GM12878 (cell line): ENCODE data around the gene HDGF. TPM values are rescaled to one million over a fixed set of nuclear protein-coding genes. Genes with fewer than 3 reads are reported as not detected.

Experiments used
- ATAC-seq: fragments of 200-7000 bp; cut with Tn5 transposase; 3 replicates; pipeline ENCODE4 v1.9.1; 2020; ENCODE audit warnings: mild to moderate bottlenecking, moderate library complexity
- BruUV-seq: library from RNA; stranded (reverse); fragments of 400-500 nt; replicated peaks from 2 replicates; lab custom pipeline; 2021; lab: Mats Ljungman, UMichigan
- CTCF ChIA-PET: fragments of 300-600 bp; sonication (Branson Sonifier 250); formaldehyde crosslinking; extraction: SDS; loops from one replicate; lab custom pipeline; 2021; ENCODE audit warnings: inconsistent platforms; lab: Yijun Ruan, JAX
- POLR2A ChIA-PET: fragments of 350-600 bp; formaldehyde crosslinking; extraction: SDS; loops from one replicate; lab custom pipeline; 2021; ENCODE audit warnings: inconsistent platforms; lab: Charles Lee
- RAD21 ChIA-PET: fragments of 300-600 bp; sonication (Branson Sonifier 250); formaldehyde crosslinking; loops from one replicate; lab custom pipeline; 2023; ENCODE audit warnings: antibody characterized with exemption; ENCODE audit not compliant: unreplicated experiment; lab: Charles Lee
- SMC1A ChIA-PET: fragments of 300-600 bp; sonication (Branson Sonifier 250); formaldehyde crosslinking; loops from one replicate; lab custom pipeline; 2023; ENCODE audit not compliant: unreplicated experiment, uncharacterized antibody; lab: Charles Lee
- DNase-seq: peaks from one replicate; pipeline ENCODE4 v3.0.0-alpha.2; 2011; ENCODE audit warnings: low read depth, low spot score
- FAIRE-seq: peaks from 3 replicates; lab custom pipeline; 2011; peaks lifted over from hg19 to GRCh38; lab: Jason Lieb, UNC
- H2AFZ ChIP-seq: 2 replicates; pipeline ENCODE4 v1.6.0; 2011; ENCODE audit warnings: low read depth, low read length, control low read depth; ENCODE audit not compliant: control insufficient read depth
- H3K27ac ChIP-seq: 2 replicates; pipeline ENCODE4 v1.5.1; 2011; ENCODE audit warnings: control low read depth; ENCODE audit not compliant: control insufficient read depth, insufficient read depth
- H3K27me3 ChIP-seq, 2 experiments: replicated peaks in 1 of 2; 2 replicates each; pipeline versions ENCODE4 v1.6.0 to v1.6.1; 2011; ENCODE audit warnings: low read length in 1 of 2; ENCODE audit not compliant: control insufficient read depth in 2 of 2, insufficient read depth in 2 of 2
- H3K36me3 ChIP-seq, 2 experiments: 2 replicates each; pipeline ENCODE4 v1.5.1; 2011; ENCODE audit warnings: low read length in 1 of 2; ENCODE audit not compliant: control insufficient read depth in 2 of 2, insufficient read depth in 2 of 2
- H3K4me1 ChIP-seq: 2 replicates; pipeline ENCODE4 v1.6.1; 2011; ENCODE audit warnings: mild to moderate bottlenecking, low read length, moderate library complexity, mixed read lengths; ENCODE audit not compliant: control insufficient read depth, insufficient read depth
- H3K4me2 ChIP-seq: 2 replicates; pipeline ENCODE4 v1.6.0; 2011; ENCODE audit warnings: control low read depth; ENCODE audit not compliant: control insufficient read depth, insufficient read depth
- H3K4me3 ChIP-seq: fragments of 200-600 bp; sonication (generic); 2 replicates; pipeline ENCODE4 v1.5.1; 2016
- H3K79me2 ChIP-seq: 2 replicates; pipeline ENCODE4 v1.6.0; 2011; ENCODE audit warnings: low read length; ENCODE audit not compliant: control insufficient read depth, insufficient read depth
- H3K9ac ChIP-seq: 2 replicates; pipeline ENCODE4 v1.8.0; 2011; ENCODE audit warnings: low read length, control low read depth, mixed read lengths; ENCODE audit not compliant: control insufficient read depth, insufficient read depth
- H3K9me3 ChIP-seq: replicated peaks from 3 replicates; pipeline ENCODE4 v1.5.1; 2011; ENCODE audit warnings: mild to moderate bottlenecking, low read length; ENCODE audit not compliant: control insufficient read depth, insufficient read depth
- H4K20me1 ChIP-seq: 2 replicates; pipeline ENCODE4 v1.6.0; 2011; ENCODE audit not compliant: control insufficient read depth, insufficient read depth
- ATF7 ChIP-seq: fragments of 450-650 bp; IDR thresholded peaks from 2 replicates; pipeline ENCODE4 v1.6.1; 2016; ENCODE audit warnings: low read depth, mild to moderate bottlenecking
- BACH1 ChIP-seq: fragments of 450-650 bp; IDR thresholded peaks from 2 replicates; pipeline ENCODE4 v1.6.1; 2017; ENCODE audit warnings: mild to moderate bottlenecking, borderline replicate concordance
- EZH2 ChIP-seq: IDR thresholded peaks from 2 replicates; pipeline ENCODE4 v1.6.1; 2012; ENCODE audit warnings: low read depth, mild to moderate bottlenecking, control low read depth, inconsistent platforms, low read length, borderline replicate concordance; ENCODE audit not compliant: control insufficient read depth
- JUND ChIP-seq: IDR thresholded peaks from 2 replicates; pipeline ENCODE4 v1.6.1; 2012; ENCODE audit warnings: low read depth, mild to moderate bottlenecking, low read length, improper control_type of control experiment, moderate library complexity
- KDM1A ChIP-seq: fragments of 200-600 bp; sonication (generic); IDR thresholded peaks from 2 replicates; pipeline ENCODE4 v1.6.1; 2016; ENCODE audit warnings: borderline replicate concordance
- MTA2 ChIP-seq: fragments of 450-650 bp; IDR thresholded peaks from 2 replicates; pipeline ENCODE4 v1.6.1; 2016; ENCODE audit warnings: low read depth, mild to moderate bottlenecking, moderate library complexity
- MYB ChIP-seq: fragments of 150-350 bp; IDR thresholded peaks from 2 replicates; pipeline ENCODE4 v1.6.1; 2014; ENCODE audit warnings: mild to moderate bottlenecking, low read depth, low read length, borderline replicate concordance
- NBN ChIP-seq: fragments of 450-650 bp; IDR thresholded peaks from 2 replicates; pipeline ENCODE4 v1.6.1; 2016
- NR2C1 ChIP-seq: fragments of 450-650 bp; IDR thresholded peaks from 2 replicates; pipeline ENCODE4 v1.6.1; 2017; ENCODE audit warnings: antibody characterized with exemption, mild to moderate bottlenecking, moderate library complexity
- NRF1 ChIP-seq: conservative IDR thresholded peaks from 2 replicates; pipeline ENCODE4 v1.6.1; 2011; ENCODE audit warnings: mild to moderate bottlenecking, low read depth, low read length, improper control_type of control experiment
- PBX3 ChIP-seq: IDR thresholded peaks from 2 replicates; pipeline ENCODE4 v1.6.1; 2011; ENCODE audit warnings: mild to moderate bottlenecking, low read depth, low read length, moderate library complexity; ENCODE audit not compliant: insufficient replicate concordance
- POU2F2 ChIP-seq: IDR thresholded peaks from 3 replicates; pipeline ENCODE4 v1.6.1; 2011; ENCODE audit warnings: low read depth, mild to moderate bottlenecking, low read length, borderline replicate concordance
- WRNIP1 ChIP-seq: IDR thresholded peaks from 2 replicates; pipeline ENCODE4 v1.6.1; 2011; ENCODE audit warnings: low read depth, low read length, improper control_type of control experiment, borderline replicate concordance
- YY1 ChIP-seq: IDR thresholded peaks from 2 replicates; pipeline ENCODE4 v1.6.1; 2011; ENCODE audit warnings: low read depth, mild to moderate bottlenecking, low read length
- ZBED1 ChIP-seq: IDR thresholded peaks from 2 replicates; pipeline ENCODE4 v1.6.1; 2016; ENCODE audit warnings: borderline replicate concordance
- ZBTB11 ChIP-seq: fragments of 450-650 bp; formaldehyde crosslinking; IDR thresholded peaks from 2 replicates; pipeline ENCODE4 v1.5.0; 2022; ENCODE audit warnings: mild to moderate bottlenecking, missing genetic modification characterization
- ZNF384 ChIP-seq: IDR thresholded peaks from 2 replicates; pipeline ENCODE4 v1.6.1; 2012; ENCODE audit warnings: low read depth, mild to moderate bottlenecking, low read length, improper control_type of control experiment, borderline replicate concordance
- ZZZ3 ChIP-seq: IDR thresholded peaks from 2 replicates; pipeline ENCODE4 v1.6.1; 2011; ENCODE audit warnings: low read depth; ENCODE audit not compliant: control insufficient read depth, insufficient read length
- WGBS: methylation state at CpG from one replicate; pipeline ENCODE4 v1.1.6; 2016; ENCODE audit warnings: low lambda C conversion rate; ENCODE audit not compliant: insufficient replicate concordance, insufficient coverage; ENCODE audit errors: missing lambda C conversion rate; 5-methylcytosine and 5-hydroxymethylcytosine counted together
- in situ Hi-C: fragments of 300-500 bp; cut with MboI; formaldehyde crosslinking; loops from 9 replicates; pipeline ENCODE4 v1.14.3; 2018; ENCODE audit warnings: mixed read lengths
- intact Hi-C: fragments of 100-400 bp; cut with micrococcal nuclease; formaldehyde crosslinking; loops from one replicate; pipeline ENCODE4 v1.14.2; 2022; ENCODE audit not compliant: unreplicated experiment
- polyA plus RNA-seq, 11 experiments: library from polyadenylated mRNA; depleted of rRNA in 4 of 11; unstranded in 6 of 11; stranded (reverse) in 5 of 11; fragments of >200 nt; fragmentation: Nextera tagmentation in 4 of 11; fragmentation: Illumina TruSeq in 1 of 11; extraction: Ambion mirVana in 4 of 11; extraction: Trizol in 1 of 11; gene quantifications; 1 replicate in 1 of 11; 2 replicates in 10 of 11; pipeline versions ENCODE4 v1.2.1 to v1.2.3, GENCODE V29; 2011 to 2016; ENCODE audit warnings: inconsistent platforms in 2 of 11, missing spikeins in 2 of 11, low read depth in 1 of 11
- total RNA-seq, 4 experiments: library from RNA; depleted of rRNA in 3 of 4; stranded (reverse); fragments of >200 nt in 3 of 4; fragmentation: Illumina TruSeq in 1 of 4; extraction: Trizol in 1 of 4; gene quantifications; 2 replicates each; pipeline versions ENCODE4 v1.2.1 to v1.2.3, GENCODE V29; 2013 to 2021

Gene HDGF
- total and polyA plus RNA-seq, 10 of the 15 experiments (the other 5 are each of a cell fraction or from before 2014, with no cell fraction given) = 28.3 to 372 (median 209) TPM

GRCh38 chr1:156748670-156749418 lies 2.6 kb downstream of the HDGF start:
- FAIRE-seq = peak; percentile 61
- no peak for TF ChIP-seq POU2F2
- no peak for TF ChIP-seq ZNF384
- TF ChIP-seq WRNIP1 = peak; percentile 1; the same call in 1 of the 2 replicates
- no peak for TF ChIP-seq BACH1
- TF ChIP-seq KDM1A = no peak
- TF ChIP-seq NR2C1 = peak; percentile 88
- TF ChIP-seq PBX3 = no peak
- TF ChIP-seq EZH2 = no peak
- TF ChIP-seq ZBTB11 (CRISPR knock-in tag) = no peak
- TF ChIP-seq YY1 = peak; percentile 79
- TF ChIP-seq MYB = no peak
- TF ChIP-seq ATF7 = no peak
- peak; percentile 68 for TF ChIP-seq NBN
- no peak for TF ChIP-seq JUND
- no peak for TF ChIP-seq NRF1
- 0 out of 2 replicates have a peak, but pooled peaks have one; percentile 16 for TF ChIP-seq MTA2
- TF ChIP-seq ZZZ3 = no peak
- no peak for TF ChIP-seq ZBED1

More at GRCh38 chr1:156748670-156749418, 2.6 kb downstream of the HDGF start:
- no peaks in the 10 kb centered on the region for H4K20me1 ChIP-seq
- H3K9ac ChIP-seq = peak overlapping the region; percentile 98
- in situ Hi-C loops (no loop called here), intact Hi-C loops (loop anchor here (1.0 to 10.0 kb wide), 2 partner anchors 8 to 244 kb away; partner anchors contain the start of genes MEF2D and MRPL24)
- H3K79me2 ChIP-seq = peaks cover 83% of the 10 kb centered on the region
- peak overlapping the region; percentile 99 for H3K4me2 ChIP-seq
- H3K9me3 ChIP-seq = no peaks in the 10 kb centered on the region
- H3K27me3 ChIP-seq = no peaks in the 10 kb centered on the region
- under 1% methylated on average over 9 of the region's 9 CpGs for WGBS
- SMC1A ChIA-PET = interaction anchor here (1.6 to 4.5 kb wide), 3 partner anchors 19 to 23 kb away, joined by 13 to 43 read pairs (median 20); partner anchors contain the start of genes ISG20L2, METTL25B and PRCC
- peaks cover 22% of the 10 kb centered on the region for H3K4me1 ChIP-seq
- RAD21 ChIA-PET = interaction anchor here (2.2 to 4.1 kb wide), 2 partner anchors 22 kb away, joined by 12 to 34 read pairs; partner anchors contain the start of genes ISG20L2 and METTL25B
- no peak for DNase-seq
- POLR2A ChIA-PET = no interaction called here
- CTCF ChIA-PET = interaction anchor here (0.6 to 4.5 kb wide), 4 partner anchors 18 to 597 kb away, joined by 3 to 56 read pairs (median 10); partner anchors contain the start of genes METTL25B and PRCC
- H2AFZ ChIP-seq = peak overlapping the region; percentile 15; the same call in 1 of the 2 replicates
- H3K36me3 ChIP-seq = peaks cover 13% of the 10 kb centered on the region in 2 experiments; a peak in 3 of 4 replicates
- ATAC-seq = peak; percentile 24
- TSS peak; percentile 39 for BruUV-seq
- H3K4me3 ChIP-seq = peak overlapping the region; percentile 99
- H3K27ac ChIP-seq = peak overlapping the region; percentile 99
